HG03108 (cell line): ENCODE data around the gene TMPRSS4.

Source experiments
- ATAC-seq: cut with Tn5 transposase; IDR thresholded peaks from one replicate; pipeline ENCODE4 v1.9.1; 2021; ENCODE audit warnings: moderate library complexity; ENCODE audit not compliant: unreplicated experiment

TMPRSS4 gene, protein sequence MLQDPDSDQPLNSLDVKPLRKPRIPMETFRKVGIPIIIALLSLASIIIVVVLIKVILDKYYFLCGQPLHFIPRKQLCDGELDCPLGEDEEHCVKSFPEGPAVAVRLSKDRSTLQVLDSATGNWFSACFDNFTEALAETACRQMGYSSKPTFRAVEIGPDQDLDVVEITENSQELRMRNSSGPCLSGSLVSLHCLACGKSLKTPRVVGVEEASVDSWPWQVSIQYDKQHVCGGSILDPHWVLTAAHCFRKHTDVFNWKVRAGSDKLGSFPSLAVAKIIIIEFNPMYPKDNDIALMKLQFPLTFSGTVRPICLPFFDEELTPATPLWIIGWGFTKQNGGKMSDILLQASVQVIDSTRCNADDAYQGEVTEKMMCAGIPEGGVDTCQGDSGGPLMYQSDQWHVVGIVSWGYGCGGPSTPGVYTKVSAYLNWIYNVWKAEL

GRCh38 chr11:118076754-118077281 lies at the start of gene TMPRSS4:
TMPRSS4 (plus strand) TSS chr11:118077078; CDS start chr11:118077303, 225 bp downstream.
- ATAC-seq, result no peak

- no peak for ATAC-seq
Observed at GRCh38 chr11:118027694-118028093, 49.2 kb upstream of the TMPRSS4 start.

DNA sequence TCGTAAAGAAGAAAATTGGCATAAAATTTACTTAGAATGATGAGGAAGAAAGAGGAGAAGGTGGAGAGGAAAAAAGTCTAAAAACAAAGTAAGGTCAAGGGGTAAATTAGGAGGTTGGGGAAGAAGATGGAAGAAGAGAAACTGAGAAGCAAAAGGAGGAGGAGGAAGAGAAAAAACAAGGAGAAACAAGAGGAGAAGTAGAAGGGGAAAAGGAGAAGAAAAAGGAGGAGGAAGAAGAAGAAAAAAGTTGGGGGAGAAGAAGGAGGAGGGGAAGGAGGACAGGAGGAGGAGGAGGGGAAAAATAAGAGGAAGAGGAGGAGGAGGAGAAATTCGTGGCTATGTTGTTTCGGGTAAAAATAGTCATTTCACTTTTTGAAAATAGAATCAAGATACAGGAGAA lies 48.3 kb upstream of the TMPRSS4 start:
- no peak for ATAC-seq

DNA sequence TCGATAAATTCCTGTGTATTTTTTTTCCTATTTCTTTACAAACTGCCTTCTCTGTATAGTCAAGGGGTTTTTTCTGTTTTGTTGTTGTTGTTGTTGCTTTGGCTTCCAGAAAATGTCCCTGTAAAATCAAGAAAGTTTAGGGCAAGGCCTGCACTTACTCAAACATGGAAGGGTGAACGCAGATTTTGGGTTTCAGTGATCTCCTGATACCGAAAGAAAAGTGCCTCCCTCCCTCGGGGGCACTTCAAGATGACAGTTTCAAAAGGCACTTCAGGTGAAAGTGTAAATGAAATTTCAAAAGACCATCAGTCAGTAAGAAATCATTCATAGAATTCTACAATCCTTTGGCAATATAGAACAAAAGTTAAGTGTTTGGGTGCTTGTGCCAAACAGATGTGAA lies 43.4 kb upstream of the TMPRSS4 start:
- ATAC-seq, result no peak

DNA sequence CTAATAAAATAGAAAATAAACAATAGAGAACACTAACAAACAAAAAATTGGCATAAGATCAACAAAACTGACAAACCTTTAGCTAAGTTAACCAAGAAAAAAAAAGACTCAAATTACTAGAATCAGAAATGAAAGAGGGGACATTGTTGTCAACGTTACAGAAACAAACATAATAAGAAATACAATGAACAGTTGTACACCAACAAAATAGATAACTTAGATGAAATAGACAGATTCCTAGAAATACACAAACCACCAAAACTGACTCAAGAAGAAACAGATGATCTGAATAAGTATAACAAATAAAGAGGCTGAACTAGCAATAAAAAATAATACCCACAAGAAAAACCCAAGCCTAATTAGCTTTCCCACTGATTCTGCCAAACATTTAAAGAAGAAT lies 34.7 kb upstream of the TMPRSS4 start:
- no peak for ATAC-seq

GRCh38 chr11:118042796-118043195 lies 34.1 kb upstream of the TMPRSS4 start:
- no peak for ATAC-seq

GRCh38 chr11:118045191-118045590 lies 31.7 kb upstream of the TMPRSS4 start:
- ATAC-seq, result no peak

DNA sequence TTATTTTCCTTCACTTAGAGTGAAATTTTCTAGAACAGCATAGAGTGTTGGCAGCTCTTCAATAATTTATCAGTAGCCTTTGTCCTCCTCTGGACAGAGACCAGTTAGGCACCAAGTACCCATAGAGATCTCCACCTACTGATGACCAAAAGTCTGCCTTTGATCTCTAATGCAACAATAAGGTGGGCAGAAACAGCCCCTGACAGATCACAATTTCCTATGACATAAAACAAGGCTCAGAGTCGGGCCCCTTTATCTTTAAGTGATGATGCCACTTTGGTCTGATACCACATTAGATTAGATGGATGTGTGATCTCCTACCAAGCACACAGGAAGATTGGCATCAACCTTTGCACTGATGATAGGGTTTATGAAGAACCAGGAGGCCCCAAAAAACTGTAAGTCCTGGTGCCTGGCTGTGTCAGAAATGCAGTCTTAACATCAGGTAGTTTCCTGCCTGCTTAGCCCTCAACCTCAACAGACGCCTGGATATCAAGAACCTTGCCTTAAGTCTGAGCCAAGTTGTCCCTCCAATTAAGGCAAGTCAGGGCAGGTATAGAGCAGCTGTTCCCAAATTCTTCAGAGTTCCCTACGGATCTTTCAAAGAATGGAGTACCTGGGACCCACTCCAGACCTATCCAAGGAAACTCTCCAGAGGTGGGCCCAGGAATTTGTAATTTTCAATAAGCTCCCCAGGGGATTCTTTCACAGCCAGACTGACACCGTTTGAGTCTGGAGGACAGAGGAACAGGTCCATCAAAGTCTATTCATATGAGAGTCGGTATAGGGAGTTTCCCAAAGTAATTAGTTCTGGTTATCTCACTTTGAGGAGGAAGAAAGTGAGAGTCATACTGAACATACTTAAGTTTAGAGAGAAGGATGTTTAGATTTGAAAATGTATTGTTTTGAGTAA lies 30.6 kb upstream of the TMPRSS4 start:
- no peak for ATAC-seq

GRCh38 chr11:118046964-118047700 lies 29.7 kb upstream of the TMPRSS4 start:
- ATAC-seq, result no peak

- no peak for ATAC-seq
Observed at GRCh38 chr11:118047749-118048148, 29.1 kb upstream of the TMPRSS4 start.

DNA sequence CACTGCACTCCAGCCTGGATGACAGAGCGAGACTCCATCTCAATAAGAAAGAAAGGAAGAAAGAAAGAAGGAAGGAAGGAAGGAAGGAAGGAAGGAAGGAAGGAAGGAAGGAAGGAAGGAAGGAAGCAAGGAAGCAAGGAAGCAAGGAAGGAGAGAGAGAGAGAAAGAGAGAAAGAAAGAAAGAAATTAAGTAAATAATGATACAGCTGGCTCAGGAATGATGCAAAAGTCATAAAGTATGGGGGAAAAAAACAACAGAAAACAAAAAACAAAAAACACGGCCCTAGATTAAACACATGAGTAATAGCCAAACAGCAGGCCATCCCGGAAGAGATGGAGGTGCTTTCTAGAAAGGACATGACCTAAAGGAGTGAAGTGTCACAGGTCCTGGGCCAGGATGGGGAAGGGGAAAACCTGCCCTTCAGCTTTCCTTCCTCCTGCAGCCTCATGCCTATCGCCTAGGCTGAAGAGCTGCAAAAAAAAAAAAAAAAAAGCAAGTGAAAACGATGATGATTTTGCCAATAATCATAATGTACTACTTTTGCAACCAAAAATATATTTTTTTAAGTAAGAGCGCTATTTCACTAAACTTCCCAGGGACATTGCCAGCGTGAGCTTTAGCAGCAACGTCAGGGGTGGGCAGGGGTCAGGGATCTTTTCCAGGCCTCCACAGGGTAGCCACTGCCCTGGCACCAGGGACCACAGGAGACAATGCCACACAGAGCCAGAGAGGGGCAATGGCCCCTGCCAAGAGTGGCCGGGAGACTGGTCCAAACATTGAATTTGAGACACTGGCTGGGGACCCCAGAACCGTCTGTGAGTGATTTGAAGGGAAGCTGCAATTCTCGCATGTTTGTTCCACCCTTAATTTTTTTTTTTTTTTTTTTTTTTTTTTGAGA lies 28.2 kb upstream of the TMPRSS4 start:
- no peak for ATAC-seq

GRCh38 chr11:118049771-118050170 lies 27.1 kb upstream of the TMPRSS4 start:
- ATAC-seq, result no peak

GRCh38 chr11:118050208-118050891 lies 26.5 kb upstream of the TMPRSS4 start:
- no peak for ATAC-seq

DNA sequence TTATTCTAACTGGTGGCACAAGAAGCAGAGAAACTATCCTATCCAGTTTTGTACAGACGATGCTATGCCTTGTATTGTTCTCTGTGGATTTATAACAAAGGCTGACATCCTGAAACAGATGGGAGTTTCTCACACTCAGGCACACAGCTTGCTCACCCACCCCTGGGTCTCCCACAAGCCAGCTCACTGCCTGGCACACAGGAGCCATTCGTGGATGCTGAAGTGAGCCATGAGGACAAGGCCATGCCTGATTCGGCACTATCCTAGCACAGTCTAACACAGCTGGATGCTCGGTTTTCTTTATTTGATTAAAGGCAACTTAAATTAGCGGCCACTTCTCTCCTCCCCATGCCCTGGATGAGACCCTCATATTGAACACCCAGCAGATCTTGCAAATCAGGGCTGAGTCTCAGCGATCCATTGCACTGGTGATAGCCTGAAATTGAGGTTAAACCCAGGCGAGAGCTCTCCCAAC lies 25.7 kb upstream of the TMPRSS4 start:
- ATAC-seq, result no peak

- ATAC-seq, result no peak
Observed at GRCh38 chr11:118051611-118052461, 25.0 kb upstream of the TMPRSS4 start.

- no peak for ATAC-seq
Observed at GRCh38 chr11:118052581-118053206, 24.2 kb upstream of the TMPRSS4 start.

DNA sequence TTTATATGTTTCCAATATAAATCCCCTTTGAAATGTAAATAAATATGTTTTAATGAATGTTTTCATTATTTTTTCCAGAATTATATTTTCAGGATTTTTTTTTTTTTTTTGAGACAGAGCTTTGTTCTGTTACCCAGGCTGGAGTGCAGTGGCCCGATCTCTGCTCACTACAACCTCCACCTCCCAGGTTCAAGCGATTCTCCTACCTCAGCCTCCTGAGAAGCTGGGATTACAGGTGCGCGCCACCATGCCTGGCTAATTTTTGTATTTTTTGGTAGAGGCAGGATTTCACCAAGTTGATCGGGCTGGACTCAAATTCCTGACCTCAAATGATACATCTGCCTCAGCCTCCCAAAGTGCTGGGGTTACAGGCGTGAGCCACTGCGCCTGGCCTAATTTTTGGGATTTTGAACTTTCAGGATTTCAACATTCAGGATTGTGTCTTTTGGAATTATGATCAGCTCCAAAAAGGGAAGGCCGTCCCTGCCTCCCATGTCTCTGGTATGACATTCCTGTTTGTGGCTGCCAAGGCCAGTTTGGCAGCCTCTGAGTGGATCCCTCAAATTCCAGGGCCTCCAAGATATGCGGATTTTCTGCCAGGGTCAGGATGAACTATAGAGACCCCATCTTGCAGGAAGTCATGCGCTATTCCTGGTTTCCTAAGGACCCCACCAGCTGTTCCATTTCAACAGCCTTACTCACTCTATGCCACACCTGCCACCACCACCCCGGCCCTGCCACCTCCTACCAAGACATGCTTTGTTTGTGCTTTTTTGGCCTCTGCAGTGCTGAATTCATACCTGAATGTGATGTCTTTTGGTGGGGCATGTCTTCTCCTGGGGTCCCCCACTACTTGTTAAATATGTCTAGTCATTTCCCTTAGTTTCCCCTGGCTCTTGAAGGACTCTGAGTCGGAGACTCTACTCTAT lies 21.9 kb upstream of the TMPRSS4 start:
- ATAC-seq, result no peak
